Measurements from ENCODE around the gene ACTR10.

Gene ACTR10

GRCh38 chr14:58199726-58200479 lies at the start of gene ACTR10:
Gene ACTR10, plus strand, starts transcription at chr14:58200149. Its CDS starts 69 bp downstream, at chr14:58200218.
- in situ Hi-C loops (cut with MboI; ENCODE audit: low sequenced_read_pairs) = no loop called here

- in situ Hi-C loops (cut with MboI; ENCODE audit: low sequenced_read_pairs) = no loop called here
Observed at GRCh38 chr14:58150243-58150805, 49.6 kb upstream of the ACTR10 start.

- in situ Hi-C loops (cut with MboI; ENCODE audit: low sequenced_read_pairs) = no loop called here
Observed at GRCh38 chr14:58151133-58152013, 48.6 kb upstream of the ACTR10 start.

- in situ Hi-C loops (cut with MboI; ENCODE audit: low sequenced_read_pairs) = no loop called here
Observed at GRCh38 chr14:58152014-58152857, 47.7 kb upstream of the ACTR10 start, which contains the start of gene ARMH4. Gene ARMH4, minus strand, starts transcription at chr14:58152213. Its CDS starts 12,855 bp downstream, at chr14:58139358.

GRCh38 chr14:58160561-58160960 lies 39.4 kb upstream of the ACTR10 start:
- in situ Hi-C loops (cut with MboI; ENCODE audit: low sequenced_read_pairs) = no loop called here

GRCh38 chr14:58166005-58166983 lies 33.7 kb upstream of the ACTR10 start:
- in situ Hi-C loops (cut with MboI; ENCODE audit: low sequenced_read_pairs) = no loop called here

- in situ Hi-C loops (cut with MboI; ENCODE audit: low sequenced_read_pairs) = no loop called here
Observed at GRCh38 chr14:58167057-58167456, 32.9 kb upstream of the ACTR10 start.

GRCh38 chr14:58167891-58168290 lies 32.1 kb upstream of the ACTR10 start:
- in situ Hi-C loops (cut with MboI; ENCODE audit: low sequenced_read_pairs) = no loop called here

GRCh38 chr14:58171090-58171489 lies 28.9 kb upstream of the ACTR10 start:
- in situ Hi-C loops (cut with MboI; ENCODE audit: low sequenced_read_pairs) = no loop called here

GRCh38 chr14:58177125-58177524 lies 22.8 kb upstream of the ACTR10 start:
- in situ Hi-C loops (cut with MboI; ENCODE audit: low sequenced_read_pairs) = no loop called here

GRCh38 chr14:58189176-58189575 lies 10.8 kb upstream of the ACTR10 start:
- in situ Hi-C loops (cut with MboI; ENCODE audit: low sequenced_read_pairs) = no loop called here

GRCh38 chr14:58191763-58192601 lies 8.0 kb upstream of the ACTR10 start:
- in situ Hi-C loops (cut with MboI; ENCODE audit: low sequenced_read_pairs) = no loop called here

- in situ Hi-C loops (cut with MboI; ENCODE audit: low sequenced_read_pairs) = no loop called here
Observed at GRCh38 chr14:58193542-58193941, 6.4 kb upstream of the ACTR10 start.

- in situ Hi-C loops (cut with MboI; ENCODE audit: low sequenced_read_pairs) = no loop called here
Observed at GRCh38 chr14:58196198-58196597, 3.8 kb upstream of the ACTR10 start.

GRCh38 chr14:58198086-58198485 lies 1.9 kb upstream of the ACTR10 start:
- in situ Hi-C loops (cut with MboI; ENCODE audit: low sequenced_read_pairs) = no loop called here

- in situ Hi-C loops (cut with MboI; ENCODE audit: low sequenced_read_pairs) = no loop called here
Observed at GRCh38 chr14:58200480-58200841, 512 bp downstream of the ACTR10 start.

- in situ Hi-C loops (cut with MboI; ENCODE audit: low sequenced_read_pairs) = no loop called here
Observed at GRCh38 chr14:58200846-58201245, 897 bp downstream of the ACTR10 start.

GRCh38 chr14:58213176-58213575 lies 13.2 kb downstream of the ACTR10 start:
- in situ Hi-C loops (cut with MboI; ENCODE audit: low sequenced_read_pairs) = no loop called here
